ENCODE results near the gene XRN1. TPM values are rescaled to one million over a fixed set of nuclear protein-coding genes. Genes with fewer than 3 reads are reported as not detected.

The XRN1 gene
- total and polyA plus RNA-seq, 2 donors (not counting 1 experiment from before 2014, with no cell fraction given): 6.3 to 91.8 TPM

GRCh38 chr3:142436951-142437585, 10.8 kb downstream of the XRN1 start:
- Histone ChIP-seq H3K4me3 (ENCODE audit: control extremely low read depth in 1 of 5, extremely low read depth in 1 of 5, insufficient read depth in 1 of 5, low read depth in 2 of 5, low read length in 4 of 5) (no peak overlapping the region), H3K79me2 (ENCODE audit: control insufficient read depth, insufficient read depth, low read length) (peaks cover 64% of the 10 kb centered on the region), H3K27me3 (replicated peaks in 1 of 4; ENCODE audit: control extremely low read depth in 1 of 4, control insufficient read depth in 3 of 4, insufficient read depth in 4 of 4, low read length in 3 of 4) (no peaks in the 10 kb centered on the region), H3K4me1 (ENCODE audit: control insufficient read depth in 2 of 2, insufficient read depth in 2 of 2, low read length in 2 of 2) (peaks cover 0 to 5% of the 10 kb centered on the region in 2 donors), H2AFZ (ENCODE audit: insufficient read depth, low read depth, low read length, poor library complexity, severe bottlenecking) (no peak overlapping the region), H4K20me1 (ENCODE audit: control insufficient read depth, insufficient read depth, low read length, poor library complexity, severe bottlenecking) (peaks cover 20% of the 10 kb centered on the region), H3K9ac (ENCODE audit: low read length) (no peak overlapping the region), H3K9me3 (ENCODE audit: control extremely low read depth in 1 of 3, control insufficient read depth in 2 of 3, insufficient read depth in 1 of 3, low read length in 2 of 3) (peaks cover 0 to 6% (median 0%) of the 10 kb centered on the region in 3 donors), H3K27ac (ENCODE audit: low read length in 2 of 2) (no peak overlapping the region), H3K36me3 (replicated peaks in 1 of 2; ENCODE audit: control extremely low read depth in 1 of 2, control insufficient read depth in 1 of 2, extremely low read depth in 1 of 2, insufficient read depth in 2 of 2, low read length in 1 of 2) (peaks cover 0 to 8% of the 10 kb centered on the region in 2 experiments), H3K4me2 (replicated peaks; ENCODE audit: low read depth, low read length, poor library complexity, severe bottlenecking) (no peak overlapping the region)
- ChIA-PET CTCF (no interaction called here), POLR2A (no interaction called here)
- Mint-ChIP-seq H3K4me1 (peaks cover 27% of the 10 kb centered on the region), H3K9me3 (ENCODE audit: insufficient read depth) (no peaks in the 10 kb centered on the region), H3K27ac (no peak overlapping the region), H3K27me3 (no peaks in the 10 kb centered on the region), H3K4me3 (no peak overlapping the region)
- ATAC-seq (ENCODE audit: low read depth) (no peak), DNase-seq (no peak)
- TF ChIP-seq, protein P1, sequence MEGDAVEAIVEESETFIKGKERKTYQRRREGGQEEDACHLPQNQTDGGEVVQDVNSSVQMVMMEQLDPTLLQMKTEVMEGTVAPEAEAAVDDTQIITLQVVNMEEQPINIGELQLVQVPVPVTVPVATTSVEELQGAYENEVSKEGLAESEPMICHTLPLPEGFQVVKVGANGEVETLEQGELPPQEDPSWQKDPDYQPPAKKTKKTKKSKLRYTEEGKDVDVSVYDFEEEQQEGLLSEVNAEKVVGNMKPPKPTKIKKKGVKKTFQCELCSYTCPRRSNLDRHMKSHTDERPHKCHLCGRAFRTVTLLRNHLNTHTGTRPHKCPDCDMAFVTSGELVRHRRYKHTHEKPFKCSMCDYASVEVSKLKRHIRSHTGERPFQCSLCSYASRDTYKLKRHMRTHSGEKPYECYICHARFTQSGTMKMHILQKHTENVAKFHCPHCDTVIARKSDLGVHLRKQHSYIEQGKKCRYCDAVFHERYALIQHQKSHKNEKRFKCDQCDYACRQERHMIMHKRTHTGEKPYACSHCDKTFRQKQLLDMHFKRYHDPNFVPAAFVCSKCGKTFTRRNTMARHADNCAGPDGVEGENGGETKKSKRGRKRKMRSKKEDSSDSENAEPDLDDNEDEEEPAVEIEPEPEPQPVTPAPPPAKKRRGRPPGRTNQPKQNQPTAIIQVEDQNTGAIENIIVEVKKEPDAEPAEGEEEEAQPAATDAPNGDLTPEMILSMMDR (IDR thresholded peaks at IDR 0.05): no peak
- no peak for TF ChIP-seq EZH2 (IDR thresholded peaks at IDR 0.05; ENCODE audit: borderline replicate concordance, insufficient read depth, low read depth, low read length, poor library complexity, severe bottlenecking)
- intact Hi-C loops (cut with micrococcal nuclease): no loop called here

- H3K79me2 ChIP-seq (ENCODE audit: control insufficient read depth, insufficient read depth, low read length): peaks cover 39% of the 10 kb centered on the region
- TF ChIP-seq EZH2 (IDR thresholded peaks at IDR 0.05; ENCODE audit: borderline replicate concordance, insufficient read depth, low read depth, low read length, poor library complexity, severe bottlenecking): no peak
- TF ChIP-seq, protein P1 (IDR thresholded peaks at IDR 0.05): no peak
- H3K27ac Mint-ChIP-seq: no peak overlapping the region
These were observed 13.3 kb downstream of the XRN1 start for GRCh38 chr3:142434503-142434902.

More at GRCh38 chr3:142434503-142434902, 13.3 kb downstream of the XRN1 start:
- Histone ChIP-seq H3K4me1 (ENCODE audit: control insufficient read depth in 2 of 2, insufficient read depth in 2 of 2, low read length in 2 of 2) (peaks cover 0 to 5% of the 10 kb centered on the region in 2 donors), H4K20me1 (ENCODE audit: control insufficient read depth, insufficient read depth, low read length, poor library complexity, severe bottlenecking) (peaks cover 12% of the 10 kb centered on the region), H2AFZ (ENCODE audit: insufficient read depth, low read depth, low read length, poor library complexity, severe bottlenecking) (no peak overlapping the region), H3K9me3 (ENCODE audit: control extremely low read depth in 1 of 3, control insufficient read depth in 2 of 3, insufficient read depth in 1 of 3, low read length in 2 of 3) (peaks cover 0 to 6% (median under 1%) of the 10 kb centered on the region in 3 donors), H3K27me3 (replicated peaks in 1 of 4; ENCODE audit: control extremely low read depth in 1 of 4, control insufficient read depth in 3 of 4, insufficient read depth in 4 of 4, low read length in 3 of 4) (no peaks in the 10 kb centered on the region), H3K4me2 (replicated peaks; ENCODE audit: low read depth, low read length, poor library complexity, severe bottlenecking) (no peak overlapping the region), H3K36me3 (replicated peaks in 1 of 2; ENCODE audit: control extremely low read depth in 1 of 2, control insufficient read depth in 1 of 2, extremely low read depth in 1 of 2, insufficient read depth in 2 of 2, low read length in 1 of 2) (peaks cover 0 to 25% of the 10 kb centered on the region in 2 experiments), H3K4me3 (ENCODE audit: control extremely low read depth in 1 of 5, extremely low read depth in 1 of 5, insufficient read depth in 1 of 5, low read depth in 2 of 5, low read length in 4 of 5) (no peak overlapping the region), H3K27ac (ENCODE audit: low read length in 2 of 2) (no peak overlapping the region), H3K9ac (ENCODE audit: low read length) (no peak overlapping the region)
- ATAC-seq (ENCODE audit: low read depth): no peak
- ChIA-PET POLR2A (no interaction called here), CTCF (no interaction called here)
- Mint-ChIP-seq H3K27me3 (no peaks in the 10 kb centered on the region), H3K9me3 (ENCODE audit: insufficient read depth) (no peaks in the 10 kb centered on the region), H3K4me1 (peaks cover 23% of the 10 kb centered on the region), H3K4me3 (no peak overlapping the region)
- WGBS (ENCODE audit: insufficient coverage): no CpG with 5 or more reads among the region's 4 CpGs
- intact Hi-C loops (cut with micrococcal nuclease): no loop called here
- no peak for DNase-seq
